Measurements from ENCODE around the gene ARPC4.
"Not testable (repeated sequence)": the region's sequence is repeated elsewhere in the genome, so short reads cannot be mapped to it uniquely, and the experiment has no call there.

Gene ARPC4

DNA sequence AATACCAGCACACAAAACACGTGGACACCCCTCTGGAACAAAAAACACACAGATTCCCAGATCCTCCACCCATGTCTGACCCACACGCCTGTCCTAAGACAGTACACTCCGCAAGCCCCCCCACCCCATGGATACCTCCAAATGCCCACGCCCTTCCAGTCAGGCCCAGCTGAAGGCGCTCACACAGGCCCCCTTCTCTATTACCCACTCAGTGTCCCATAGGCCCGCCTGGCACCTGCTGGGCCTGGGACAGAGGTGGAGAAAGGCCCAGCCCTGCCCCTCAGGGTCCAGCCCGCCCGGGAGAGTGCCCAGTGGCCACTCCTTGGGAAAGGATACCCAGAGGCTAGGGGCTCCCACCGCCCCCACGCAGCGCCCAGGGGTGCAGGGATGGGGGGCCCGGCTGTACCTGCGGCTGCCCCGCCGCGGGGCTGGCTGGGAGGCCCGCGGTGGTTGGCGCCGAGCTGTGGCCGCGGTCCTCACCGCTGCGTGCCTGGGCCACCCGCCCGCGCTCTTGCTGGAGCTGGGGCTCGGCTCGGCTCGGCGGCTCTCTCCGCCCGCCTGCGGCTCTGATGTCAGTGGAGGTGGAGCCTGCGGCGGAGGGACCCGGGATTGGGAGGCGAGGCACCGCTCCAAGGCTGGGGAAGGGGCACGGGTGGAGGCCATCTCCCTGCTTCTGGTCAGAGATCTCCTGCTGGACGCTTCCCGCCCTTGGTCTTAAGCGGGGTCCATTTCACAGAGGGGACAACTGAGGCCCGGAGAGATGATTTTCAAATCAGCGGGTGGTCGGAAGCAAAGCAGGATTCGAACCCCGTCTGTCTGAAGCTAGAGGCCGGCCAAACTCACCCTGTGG, 23.2 kb upstream of the ARPC4 start, which contains the start of gene CAMK1:
CAMK1 (minus strand) TSS at position 522 of the 850 bp plus-strand sequence. CDS start 2,198 bp downstream, outside the sequence.
- DNase-seq (ENCODE audit: extremely low read depth in 1 of 2, low read depth in 1 of 2), result no peak

DNA sequence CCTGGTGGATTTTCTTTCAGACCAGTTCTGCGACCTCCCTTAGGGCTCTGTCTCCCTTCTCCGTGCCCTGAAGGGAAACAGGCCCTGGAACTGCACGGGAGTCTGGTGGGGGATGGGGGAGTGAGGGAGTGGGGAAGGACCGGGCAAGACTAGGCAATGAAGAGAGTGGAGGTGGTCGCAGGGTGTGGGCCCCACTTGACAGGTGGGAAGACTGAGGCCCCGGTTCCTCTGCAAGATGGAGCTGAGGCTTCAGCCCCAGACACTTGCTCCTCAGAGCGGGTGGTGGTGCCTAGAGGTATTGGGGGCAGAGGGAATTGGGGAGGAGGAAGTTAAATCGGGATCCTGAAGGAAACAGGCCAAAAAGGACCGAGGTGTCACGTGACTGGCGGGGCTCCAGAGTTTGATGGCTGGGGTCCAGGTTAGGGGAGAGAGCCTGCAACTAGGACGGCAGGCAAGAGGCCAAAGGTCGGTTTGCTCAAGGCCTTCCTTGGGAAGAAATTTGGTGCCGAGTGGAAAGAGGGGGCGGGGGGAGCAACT, 22.5 kb upstream of the ARPC4 start:
- DNase-seq (ENCODE audit: extremely low read depth in 1 of 2, low read depth in 1 of 2), result no peak

DNA sequence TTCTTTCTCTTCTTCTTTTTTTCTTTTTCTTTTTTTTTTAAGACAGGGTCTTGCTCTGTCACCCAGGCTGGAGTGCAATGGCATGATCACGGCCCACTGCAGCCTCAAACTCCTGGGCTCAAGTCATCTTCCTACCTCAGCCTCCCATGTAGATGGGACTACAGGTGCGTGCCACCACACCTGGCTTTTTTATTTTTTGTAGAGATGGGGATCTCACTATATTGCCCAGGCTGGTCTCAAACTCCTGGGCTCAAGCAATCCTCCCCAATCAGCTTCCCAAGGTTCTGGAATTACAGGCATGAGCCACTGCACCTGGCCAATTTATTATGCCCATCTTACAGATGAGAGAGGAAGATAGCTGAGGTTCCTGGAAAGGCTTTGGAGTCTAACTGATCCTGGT, 21.9 kb upstream of the ARPC4 start:
- not testable (repeated sequence) for DNase-seq (ENCODE audit: extremely low read depth in 1 of 2, low read depth in 1 of 2)

DNA sequence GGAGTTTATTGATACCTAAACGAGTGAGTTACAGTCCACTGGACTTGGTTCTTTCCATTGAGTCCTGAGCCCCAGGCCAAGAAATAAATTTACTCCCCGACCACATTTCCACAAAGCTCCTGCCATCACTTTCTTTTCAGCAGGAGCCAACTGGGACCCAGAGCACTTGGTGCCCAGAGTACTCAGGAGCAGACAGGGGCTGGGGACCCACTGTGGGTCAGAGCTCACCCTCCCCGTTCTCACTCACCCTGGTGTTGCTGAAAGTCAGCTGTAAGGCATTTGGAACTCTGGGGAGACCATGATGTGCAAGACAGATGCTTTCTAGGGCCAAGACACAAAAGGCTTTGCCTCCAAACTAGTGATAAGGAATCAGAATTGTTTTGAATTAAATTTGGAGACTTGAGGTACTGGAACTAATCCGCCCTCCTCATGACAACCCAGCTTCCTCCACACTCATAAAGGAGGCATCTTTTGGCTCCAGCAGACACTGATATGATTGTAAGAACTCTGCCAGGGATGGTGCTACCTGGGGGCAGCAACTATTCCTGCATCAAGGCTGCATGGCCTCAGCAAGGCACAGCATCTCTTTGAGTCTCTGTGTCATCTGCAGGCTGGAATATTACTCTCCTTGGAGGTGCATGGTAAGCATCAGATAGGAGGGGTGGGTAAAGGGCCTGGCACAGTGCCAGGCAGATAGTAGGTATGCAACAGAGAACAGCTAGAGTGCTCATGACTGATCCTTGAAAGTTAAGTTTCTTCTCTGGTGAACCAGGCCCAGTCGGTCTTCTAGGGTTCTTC, 15.8 kb upstream of the ARPC4 start:
- no peak for DNase-seq (ENCODE audit: extremely low read depth in 1 of 2, low read depth in 1 of 2)

DNA sequence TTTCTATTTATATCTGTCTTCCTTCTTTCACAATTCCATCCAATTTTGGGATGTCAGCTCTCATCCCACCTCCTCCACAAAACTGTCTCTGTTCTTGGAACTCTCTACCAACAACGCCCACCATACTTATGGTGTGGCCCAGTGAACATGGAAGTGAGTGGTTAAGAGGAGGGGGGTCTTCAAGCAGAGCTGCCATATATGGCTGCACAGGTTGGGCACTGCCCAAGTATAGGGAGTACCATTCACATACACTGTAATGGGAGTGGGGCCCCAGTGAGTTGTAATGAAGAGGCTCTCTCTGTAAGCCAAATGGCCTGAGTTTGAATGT, 15.2 kb upstream of the ARPC4 start:
- no peak for DNase-seq (ENCODE audit: extremely low read depth in 1 of 2, low read depth in 1 of 2)

DNA sequence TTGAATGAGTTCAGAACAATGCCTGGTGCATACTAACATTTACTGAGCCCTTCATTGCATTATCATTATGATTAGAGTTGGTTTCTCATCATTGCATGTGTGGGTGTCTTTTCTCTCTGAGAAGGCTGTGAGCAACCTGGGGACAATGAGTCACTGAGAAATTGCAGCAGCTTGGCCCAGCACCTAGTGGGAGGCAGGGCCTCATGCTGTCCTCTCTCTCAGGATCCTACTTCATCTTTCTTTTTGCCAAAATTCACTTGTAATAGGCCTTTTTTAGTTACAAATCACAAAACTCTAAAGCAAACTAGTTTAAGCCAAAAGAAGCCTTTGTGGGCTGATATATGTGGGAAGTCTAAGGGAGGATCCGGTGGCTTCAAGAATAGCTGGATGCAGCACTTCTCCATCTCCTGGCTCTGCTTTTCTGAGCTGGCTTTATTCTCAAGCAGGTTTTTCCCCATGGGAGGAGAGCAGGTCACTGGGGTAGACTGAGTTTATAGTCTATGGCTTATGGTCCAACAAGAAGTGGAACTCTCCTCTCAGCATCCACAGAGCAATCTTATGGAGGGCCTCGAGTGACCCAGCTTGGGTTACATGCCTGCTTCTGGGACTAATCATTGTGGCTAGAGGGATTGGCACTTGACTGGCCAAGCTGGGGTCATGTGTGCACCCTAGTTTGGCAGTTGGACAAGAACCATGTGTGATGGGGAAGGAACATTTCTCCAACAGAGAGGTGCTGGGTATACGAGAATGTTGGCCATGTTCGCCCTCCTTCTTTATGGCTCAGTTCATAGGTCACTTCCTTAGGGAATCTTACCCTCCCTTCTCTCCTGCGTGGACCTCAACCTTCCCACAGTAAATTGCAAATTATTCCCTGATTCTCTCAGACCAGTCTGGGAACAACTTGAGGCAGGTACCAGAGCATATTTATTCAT, 14.5 kb upstream of the ARPC4 start:
- peak in 1 of 2 donors; percentile 71 for DNase-seq (ENCODE audit: extremely low read depth in 1 of 2, low read depth in 1 of 2)

DNA sequence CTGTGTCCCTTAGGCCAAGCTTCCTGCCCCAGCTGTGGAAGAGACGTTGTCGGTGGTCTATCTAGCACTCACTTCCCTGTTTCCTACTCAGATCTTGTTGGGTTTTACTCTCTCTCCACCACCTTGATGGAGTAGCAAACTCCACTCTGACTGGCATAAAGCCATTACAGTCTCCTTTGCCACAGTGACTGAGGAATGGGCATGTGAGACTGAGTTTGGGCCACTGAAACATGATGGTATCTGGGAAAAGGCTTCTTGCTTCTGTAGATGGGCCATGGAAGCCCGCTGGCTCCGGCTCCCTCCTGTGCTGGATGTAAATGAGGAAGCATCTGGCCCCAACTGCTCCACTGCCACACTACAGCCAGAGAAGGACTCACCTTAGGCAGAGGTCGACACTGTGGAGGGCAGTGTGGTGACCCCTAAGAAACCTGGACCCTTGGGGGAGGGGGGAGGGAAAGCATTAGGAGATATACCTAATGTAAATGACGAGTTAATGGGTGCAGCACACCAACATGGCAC, 13.7 kb upstream of the ARPC4 start:
- no peak for DNase-seq (ENCODE audit: extremely low read depth in 1 of 2, low read depth in 1 of 2)

DNA sequence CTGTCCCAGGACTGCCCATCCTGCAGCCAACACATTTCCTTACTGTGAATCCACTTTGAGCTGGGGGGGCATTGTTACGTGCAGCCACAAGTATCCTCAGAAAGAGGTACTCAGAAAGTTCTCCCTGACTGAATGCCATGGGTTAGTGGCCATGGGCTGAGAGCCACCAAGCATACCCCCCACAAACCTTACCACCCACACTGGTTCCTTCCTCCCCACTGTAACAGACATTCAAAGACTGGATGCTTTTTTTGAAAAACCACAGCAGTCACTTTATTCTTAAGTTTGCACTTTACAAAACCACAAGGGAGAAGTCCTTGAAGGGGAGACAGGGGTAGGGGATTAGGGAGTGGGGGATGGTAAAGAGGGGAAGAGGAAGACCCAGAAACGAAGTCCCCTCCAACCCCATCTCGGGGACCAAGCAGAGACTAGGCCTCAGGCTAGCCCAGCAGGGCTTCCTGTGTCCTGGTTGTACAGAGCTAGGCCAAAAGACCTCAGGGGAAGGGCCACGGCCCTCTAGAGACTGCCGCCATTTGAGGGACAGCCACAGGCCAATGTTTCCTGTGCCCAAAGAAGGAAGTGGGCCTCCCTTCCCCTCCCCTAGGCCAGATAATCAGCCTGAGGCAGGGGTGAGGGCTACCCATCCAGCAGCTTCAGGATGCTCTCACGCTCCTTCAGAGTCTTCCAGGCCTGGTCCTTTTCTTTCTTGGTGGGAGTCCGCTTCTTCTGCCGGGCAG, 13.0 kb upstream of the ARPC4 start:
- DNase-seq (ENCODE audit: extremely low read depth in 1 of 2, low read depth in 1 of 2), result peak in 1 of 2 donors; percentile 63

DNA sequence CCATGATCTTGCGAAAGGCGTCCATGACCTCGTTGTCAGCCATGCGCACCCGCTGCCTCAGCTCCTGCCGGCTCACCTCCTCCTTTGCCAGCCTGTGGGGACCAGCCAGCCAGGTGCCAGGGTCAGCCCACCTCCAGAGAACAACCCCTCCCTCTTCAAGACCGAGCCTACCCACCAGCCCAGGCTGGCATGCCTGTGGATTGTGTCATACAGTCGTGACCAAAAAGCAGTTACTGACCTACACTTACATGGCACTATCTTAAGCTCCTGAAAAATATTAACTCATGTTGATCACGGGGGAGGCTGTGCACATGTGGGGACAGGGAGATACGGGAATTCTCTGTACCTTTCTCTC, 12.4 kb upstream of the ARPC4 start:
- no peak for DNase-seq (ENCODE audit: extremely low read depth in 1 of 2, low read depth in 1 of 2)

DNA sequence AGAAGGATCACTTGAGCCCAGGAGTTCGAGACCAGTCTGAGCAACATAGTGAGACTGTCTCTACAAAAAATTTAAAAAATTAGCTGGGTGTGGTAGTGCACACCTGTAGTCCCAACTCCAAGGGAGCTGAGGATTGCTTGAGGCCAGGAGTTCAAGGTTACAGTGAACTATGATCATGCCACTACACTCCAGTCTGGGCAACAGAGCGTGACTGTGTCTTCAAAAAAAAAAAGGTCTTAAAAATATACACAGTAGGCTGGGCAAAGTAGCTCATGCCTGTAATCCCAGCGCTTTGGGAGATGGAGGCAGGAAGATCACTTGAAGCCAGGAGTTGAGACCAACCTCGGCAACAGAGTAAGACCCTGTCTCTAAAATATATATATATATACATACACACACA, 12.0 kb upstream of the ARPC4 start:
- no peak for DNase-seq (ENCODE audit: extremely low read depth in 1 of 2, low read depth in 1 of 2)

DNA sequence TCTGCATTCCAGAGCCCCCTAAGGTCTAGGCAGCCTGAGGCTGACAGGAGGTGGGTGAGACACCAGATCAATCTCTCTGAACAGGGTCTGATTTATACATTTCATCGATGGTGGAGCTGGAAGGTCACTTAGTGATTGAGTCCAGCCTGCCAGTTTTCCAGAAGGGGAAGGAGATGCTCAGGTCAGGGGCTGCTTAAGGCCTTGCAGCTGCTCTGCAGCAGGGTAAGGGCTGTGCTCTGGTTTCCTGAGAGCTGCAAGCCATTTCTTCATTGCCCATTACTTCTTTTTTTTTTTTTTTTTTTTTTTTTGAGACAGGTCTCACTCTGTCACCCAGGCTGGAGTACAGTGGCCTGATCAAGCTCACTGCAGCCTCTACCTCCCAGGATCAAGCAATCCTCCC, 11.3 kb upstream of the ARPC4 start:
- no peak for DNase-seq (ENCODE audit: extremely low read depth in 1 of 2, low read depth in 1 of 2)

DNA sequence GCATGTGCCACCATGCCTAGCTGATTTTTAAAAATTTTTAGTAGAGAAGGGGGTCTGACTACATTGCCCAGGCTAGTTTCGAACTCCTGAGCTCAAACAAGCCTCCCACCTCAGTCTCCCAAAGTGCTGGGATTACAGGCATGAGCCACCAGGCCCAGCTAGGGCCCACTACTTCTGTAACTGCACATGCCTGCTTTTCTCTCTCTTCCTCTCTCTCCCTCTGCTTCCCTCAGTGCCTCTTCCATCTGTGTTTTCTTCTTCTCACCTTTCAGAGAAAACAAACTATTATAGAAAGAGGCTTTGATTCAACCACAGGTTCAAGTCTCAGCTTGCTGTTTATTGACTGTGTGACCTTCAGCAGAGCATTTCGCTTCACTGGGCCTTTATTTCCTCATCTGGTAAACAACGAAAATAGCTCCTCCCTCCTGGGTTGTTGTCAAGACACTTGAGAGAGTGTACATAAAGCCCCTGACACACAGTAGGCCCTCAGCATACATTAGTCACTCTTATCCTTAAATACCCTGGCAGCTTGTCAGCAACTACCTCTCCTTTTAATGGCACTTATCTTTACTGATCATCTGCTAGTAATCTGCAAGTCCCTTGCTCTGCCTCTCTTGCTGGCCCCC, 10.8 kb upstream of the ARPC4 start:
- no peak for DNase-seq (ENCODE audit: extremely low read depth in 1 of 2, low read depth in 1 of 2)

DNA sequence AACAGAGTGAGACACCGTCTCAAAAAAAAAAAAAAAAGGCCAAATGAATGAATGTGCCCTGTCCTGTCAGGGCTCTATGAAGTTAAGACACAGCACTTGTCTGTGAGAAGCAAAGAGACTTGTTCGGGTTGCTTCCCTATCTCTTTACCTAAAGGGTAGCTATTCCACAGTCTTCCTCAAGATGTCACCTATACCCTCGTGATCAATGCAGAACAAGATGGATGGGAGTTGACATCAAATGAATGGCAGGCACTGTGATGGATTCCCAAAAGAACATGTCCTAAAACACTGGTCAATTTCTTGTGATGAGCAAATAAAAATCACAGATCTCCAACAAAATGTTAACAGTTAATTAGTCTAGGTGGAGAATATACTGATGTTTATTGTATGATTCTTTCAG, 10.1 kb upstream of the ARPC4 start:
- no peak for DNase-seq (ENCODE audit: extremely low read depth in 1 of 2, low read depth in 1 of 2)

DNA sequence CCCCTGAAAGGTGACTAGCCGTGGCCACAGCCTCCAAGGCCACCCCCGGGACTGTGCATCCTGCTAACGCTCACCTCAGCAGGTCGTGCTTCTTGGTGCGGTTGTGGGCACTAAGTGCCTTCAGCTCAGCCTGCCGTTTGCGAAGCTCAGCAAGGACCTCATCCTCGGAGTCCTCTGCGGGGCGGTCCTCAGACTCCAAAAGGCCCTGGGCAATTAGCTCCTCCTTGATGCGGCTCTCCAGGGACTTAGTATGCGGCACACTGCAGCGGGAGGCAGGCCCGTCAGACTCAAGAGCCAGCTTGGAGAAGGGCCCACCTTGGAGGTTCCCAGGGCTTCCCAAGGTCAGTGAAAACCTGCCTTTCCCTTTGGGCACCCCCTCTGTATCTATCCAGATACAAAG, 8.9 kb upstream of the ARPC4 start:
- no peak for DNase-seq (ENCODE audit: extremely low read depth in 1 of 2, low read depth in 1 of 2)

DNA sequence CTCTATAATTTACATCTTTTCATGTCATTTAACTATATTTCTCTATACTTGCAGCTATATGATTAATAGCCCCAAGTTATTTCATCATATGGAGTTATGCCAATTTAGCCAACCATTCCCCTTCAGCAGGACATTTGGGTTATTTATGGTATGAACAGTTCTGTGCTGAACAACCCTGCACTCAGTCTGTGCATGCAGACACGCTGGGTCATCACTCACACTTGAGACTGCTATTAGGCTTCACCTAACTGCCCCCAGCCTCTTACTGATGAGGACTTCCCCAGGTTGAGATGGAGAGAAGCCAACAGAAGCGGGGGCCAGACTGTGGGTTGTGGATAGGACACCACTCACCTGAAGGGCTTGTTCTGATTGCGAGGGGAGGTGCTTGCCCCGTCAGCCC, 7.9 kb upstream of the ARPC4 start:
- no peak for DNase-seq (ENCODE audit: extremely low read depth in 1 of 2, low read depth in 1 of 2)

DNA sequence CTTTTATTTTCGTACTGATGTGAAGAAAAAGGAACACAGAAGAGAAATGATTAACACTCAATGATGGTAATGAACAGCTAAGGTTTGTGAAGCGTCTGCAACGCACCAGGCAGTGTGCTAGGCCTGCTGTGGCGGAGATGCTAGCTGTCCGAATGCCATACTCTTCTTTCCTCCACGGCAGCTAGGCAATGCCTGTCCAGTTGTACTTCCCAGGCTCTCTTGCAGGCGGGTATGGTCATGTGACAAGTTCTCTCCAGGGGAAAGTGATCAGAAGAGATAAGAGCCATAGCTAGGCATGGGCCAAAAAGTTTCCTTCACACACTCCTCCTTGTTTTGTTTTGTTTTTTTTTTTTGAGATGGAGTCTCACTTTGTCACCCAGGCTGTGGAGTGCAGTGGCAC, 7.3 kb upstream of the ARPC4 start:
- no peak for DNase-seq (ENCODE audit: extremely low read depth in 1 of 2, low read depth in 1 of 2)

DNA sequence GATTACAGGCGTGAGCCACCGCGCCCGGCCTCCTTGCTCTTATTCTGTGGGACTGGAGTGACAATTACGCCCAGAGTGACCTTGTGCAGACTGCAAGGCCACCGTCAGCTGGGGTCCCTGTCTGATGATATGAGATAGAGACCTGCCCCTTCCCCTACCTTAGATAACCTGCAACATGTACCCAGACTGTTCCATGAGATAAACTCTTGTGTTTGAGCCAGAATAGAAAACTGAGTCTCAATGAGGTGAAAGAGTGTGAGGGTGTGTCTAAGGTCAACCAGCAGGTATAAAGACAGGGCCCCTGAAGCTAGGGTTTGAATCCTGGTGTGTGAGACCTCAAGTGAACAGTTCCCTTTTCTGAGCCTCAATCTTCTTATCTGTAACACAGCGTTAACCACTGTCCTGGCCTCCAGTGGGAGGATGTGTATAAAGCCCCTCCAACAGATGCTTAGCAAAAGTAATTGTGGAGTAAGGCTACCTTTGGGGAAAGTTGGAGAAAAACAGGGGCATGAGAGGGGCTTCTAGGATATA, 6.6 kb upstream of the ARPC4 start:
- no peak for DNase-seq (ENCODE audit: extremely low read depth in 1 of 2, low read depth in 1 of 2)

DNA sequence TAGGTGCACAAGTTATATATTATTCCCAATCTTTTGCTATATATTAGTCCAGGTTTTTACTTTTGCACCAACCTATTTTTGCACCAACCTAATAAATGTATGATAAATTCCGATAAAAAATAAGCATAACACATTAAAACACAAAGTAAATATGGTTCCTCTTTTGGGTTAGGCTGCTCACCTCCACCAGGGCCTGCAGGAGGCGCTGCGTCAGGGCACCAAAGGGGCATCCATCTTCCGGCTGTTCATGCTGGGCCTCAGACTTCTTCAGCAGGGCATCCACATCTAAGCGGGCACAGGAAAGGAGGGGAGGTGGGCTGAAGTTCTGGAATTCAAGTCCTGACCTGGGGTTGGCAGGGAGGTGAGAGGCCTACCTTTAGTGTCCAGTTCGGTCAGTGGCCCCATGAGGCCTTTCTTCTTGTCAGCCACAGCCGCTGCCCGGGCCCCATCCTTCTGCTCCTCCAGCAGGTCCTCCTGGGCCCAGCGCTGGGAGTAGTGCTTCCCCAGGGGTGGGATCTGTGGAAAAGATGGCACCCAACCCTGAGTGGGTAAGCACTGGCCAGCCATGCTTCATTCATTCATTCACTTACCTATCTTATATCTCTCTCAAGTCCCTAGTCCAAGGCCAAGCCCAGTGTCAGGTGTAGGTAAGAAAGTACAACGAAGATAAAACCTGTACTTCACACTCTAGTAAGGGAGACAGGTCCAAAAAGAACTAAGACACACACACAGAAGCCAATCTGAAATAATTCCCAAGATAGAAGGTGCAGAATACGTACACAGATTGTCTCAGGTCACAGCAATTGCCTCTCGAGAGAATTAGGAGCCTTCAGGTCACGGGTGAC, 5.8 kb upstream of the ARPC4 start:
- no peak for DNase-seq (ENCODE audit: extremely low read depth in 1 of 2, low read depth in 1 of 2)

Measured in stimulated activated CD8-positive, alpha-beta memory T cell treated with anti-CD3 and anti-CD28 coated beads, Interleukin-7, amount 100 ng/mL, for 48 hours (primary cell).